Fibroblast of the aortic adventitia (primary cell): ENCODE data around the gene THEM5. TPM values are rescaled to one million over a fixed set of nuclear protein-coding genes. Genes with fewer than 3 reads are reported as not detected.

Source experiments
- DNase-seq: peaks from one replicate; pipeline ENCODE4 v3.0.0-alpha.2; 2010; ENCODE audit warnings: low read depth
- H3K4me3 ChIP-seq: 2 replicates; pipeline ENCODE4 v1.5.1; 2011; ENCODE audit warnings: low read depth, mild to moderate bottlenecking, control low read depth, low read length, moderate library complexity
- CTCF ChIP-seq: IDR thresholded peaks from 2 replicates; pipeline ENCODE4 v1.5.1; 2011; ENCODE audit warnings: mild to moderate bottlenecking, low read length, control low read depth, inconsistent platforms; ENCODE audit not compliant: insufficient read depth
- total RNA-seq: library from RNA; depleted of rRNA; stranded (reverse); fragments of >200 nt; gene quantifications from 2 replicates; pipeline ENCODE4 v1.2.3, GENCODE V29; 2012; ENCODE audit warnings: low replicate concordance

Gene THEM5
- total RNA-seq, 1 donor, result not detected

- no peak overlapping the region for H3K4me3 ChIP-seq
- TF ChIP-seq CTCF, result no peak
- peak; percentile 51 for DNase-seq
Observed at GRCh38 chr1:151847867-151848596, 5.5 kb downstream of the THEM5 start.

GRCh38 chr1:151846686-151847237 is 6.8 kb downstream of the THEM5 start:
- no peak for DNase-seq
- no peak for TF ChIP-seq CTCF
- H3K4me3 ChIP-seq, result no peak overlapping the region

- H3K4me3 ChIP-seq, result no peak overlapping the region
- TF ChIP-seq CTCF, result no peak
- DNase-seq, result peak; percentile 52
Observed at GRCh38 chr1:151846062-151846568, 7.4 kb downstream of the THEM5 start.

- H3K4me3 ChIP-seq, result no peak overlapping the region
Observed at GRCh38 chr1:151843398-151843797, 10.1 kb downstream of the THEM5 start.

GRCh38 chr1:151841141-151841540 is 12.4 kb downstream of the THEM5 start:
- peak; percentile 53 for DNase-seq
- no peak overlapping the region for H3K4me3 ChIP-seq

More at GRCh38 chr1:151843398-151843797, 10.1 kb downstream of the THEM5 start:
- no peak for DNase-seq
- TF ChIP-seq CTCF, result no peak

GRCh38 chr1:151840421-151840820 is 13.1 kb downstream of the THEM5 start:
- DNase-seq, result no peak
- no peak for TF ChIP-seq CTCF
- no peak overlapping the region for H3K4me3 ChIP-seq

More at GRCh38 chr1:151841141-151841540, 12.4 kb downstream of the THEM5 start:
- no peak for TF ChIP-seq CTCF
